Calu3 (cell line): ENCODE measurements around the gene CUL4A. TPM values are rescaled to one million over a fixed set of nuclear protein-coding genes. Genes with fewer than 3 reads are reported as not detected.

Experiments used
- BruUV-seq: library from RNA; stranded (reverse); fragments of 400-500 nt; replicated peaks from 2 replicates; lab custom pipeline; 2021; lab: Mats Ljungman, UMichigan
- CTCF ChIA-PET: fragments of 300-600 bp; sonication (Branson Sonifier 250); formaldehyde crosslinking; loops from one replicate; lab custom pipeline; 2022; ENCODE audit warnings: antibody characterized with exemption; lab: Charles Lee
- DNase-seq: peaks from one replicate; pipeline ENCODE4 v3.0.0; 2022
- H3K27ac Mint-ChIP-seq: one replicate; pipeline ENCODE4 v1.8.0; 2022; ENCODE audit warnings: mixed read lengths; ENCODE audit not compliant: unreplicated experiment
- H3K27me3 Mint-ChIP-seq: one replicate; pipeline ENCODE4 v1.8.0; 2022; ENCODE audit warnings: mixed read lengths; ENCODE audit not compliant: unreplicated experiment
- H3K36me3 Mint-ChIP-seq: one replicate; pipeline ENCODE4 v1.8.0; 2022; ENCODE audit warnings: mild to moderate bottlenecking, moderate library complexity, mixed read lengths; ENCODE audit not compliant: insufficient read depth, unreplicated experiment
- H3K4me1 Mint-ChIP-seq: one replicate; pipeline ENCODE4 v1.8.0; 2022; ENCODE audit warnings: mild to moderate bottlenecking, low read depth, mixed read lengths; ENCODE audit not compliant: unreplicated experiment
- H3K4me3 Mint-ChIP-seq: one replicate; pipeline ENCODE4 v1.8.0; 2022; ENCODE audit warnings: mild to moderate bottlenecking, low read depth, moderate library complexity, mixed read lengths; ENCODE audit not compliant: unreplicated experiment
- H3K9me3 Mint-ChIP-seq: one replicate; pipeline ENCODE4 v1.8.0; 2022; ENCODE audit warnings: low read depth, mixed read lengths; ENCODE audit not compliant: unreplicated experiment
- intact Hi-C: fragments of 100-400 bp; cut with micrococcal nuclease; formaldehyde crosslinking; loops from one replicate; pipeline ENCODE4 v1.10.0; 2022; ENCODE audit not compliant: unreplicated experiment
- total RNA-seq: library from RNA; stranded (reverse); gene quantifications from 2 replicates; pipeline ENCODE4 v1.2.3, GENCODE V29; 2022
- TF ChIP-seq, protein P1 (sequence below): fragments of 200-600 bp; IDR thresholded peaks from one replicate; pipeline ENCODE4 v1.8.0; 2022; ENCODE audit warnings: antibody characterized with exemption; ENCODE audit not compliant: unreplicated experiment

The CUL4A gene
- total RNA-seq, 1 experiment from 2014 or later = 32.1 TPM

DNA sequence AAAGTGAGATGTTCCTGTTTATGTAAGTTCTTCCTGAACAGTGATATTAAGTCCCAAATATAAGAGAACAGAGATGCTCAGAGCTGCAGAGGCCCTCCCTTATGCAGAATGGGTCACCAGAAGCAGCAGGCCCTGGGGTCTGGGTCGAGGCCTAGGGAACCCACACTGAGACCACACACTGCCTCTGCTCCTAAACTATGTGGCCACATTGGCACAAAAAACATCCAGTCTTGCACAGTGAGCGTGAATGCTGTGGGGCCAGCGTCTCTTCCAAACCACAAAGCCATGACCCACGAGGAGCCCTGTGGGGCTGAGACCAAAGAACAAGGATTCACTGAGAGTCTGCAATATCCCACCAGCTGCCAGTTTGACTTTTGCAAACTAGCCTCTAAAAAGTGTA lies 27.4 kb upstream of the CUL4A start:
- Mint-ChIP-seq H3K9me3 (no peaks in the 10 kb centered on the region), H3K27me3 (no peaks in the 10 kb centered on the region), H3K27ac (no peak overlapping the region), H3K4me3 (no peak overlapping the region), H3K4me1 (no peaks in the 10 kb centered on the region), H3K36me3 (no peaks in the 10 kb centered on the region)
- TF ChIP-seq, protein P1, sequence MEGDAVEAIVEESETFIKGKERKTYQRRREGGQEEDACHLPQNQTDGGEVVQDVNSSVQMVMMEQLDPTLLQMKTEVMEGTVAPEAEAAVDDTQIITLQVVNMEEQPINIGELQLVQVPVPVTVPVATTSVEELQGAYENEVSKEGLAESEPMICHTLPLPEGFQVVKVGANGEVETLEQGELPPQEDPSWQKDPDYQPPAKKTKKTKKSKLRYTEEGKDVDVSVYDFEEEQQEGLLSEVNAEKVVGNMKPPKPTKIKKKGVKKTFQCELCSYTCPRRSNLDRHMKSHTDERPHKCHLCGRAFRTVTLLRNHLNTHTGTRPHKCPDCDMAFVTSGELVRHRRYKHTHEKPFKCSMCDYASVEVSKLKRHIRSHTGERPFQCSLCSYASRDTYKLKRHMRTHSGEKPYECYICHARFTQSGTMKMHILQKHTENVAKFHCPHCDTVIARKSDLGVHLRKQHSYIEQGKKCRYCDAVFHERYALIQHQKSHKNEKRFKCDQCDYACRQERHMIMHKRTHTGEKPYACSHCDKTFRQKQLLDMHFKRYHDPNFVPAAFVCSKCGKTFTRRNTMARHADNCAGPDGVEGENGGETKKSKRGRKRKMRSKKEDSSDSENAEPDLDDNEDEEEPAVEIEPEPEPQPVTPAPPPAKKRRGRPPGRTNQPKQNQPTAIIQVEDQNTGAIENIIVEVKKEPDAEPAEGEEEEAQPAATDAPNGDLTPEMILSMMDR = no peak
- BruUV-seq = no TSS peak
- intact Hi-C loops = no loop called here
- no peak for DNase-seq
- CTCF ChIA-PET = no interaction called here

GRCh38 chr13:113183450-113184129 lies 25.8 kb upstream of the CUL4A start:
- H3K27ac Mint-ChIP-seq = no peak overlapping the region
- CTCF ChIA-PET = no interaction called here
- H3K36me3 Mint-ChIP-seq = no peaks in the 10 kb centered on the region
- BruUV-seq = no TSS peak
- no peaks in the 10 kb centered on the region for H3K9me3 Mint-ChIP-seq
- intact Hi-C loops = no loop called here
- H3K4me3 Mint-ChIP-seq = no peak overlapping the region
- no peak for DNase-seq
- no peaks in the 10 kb centered on the region for H3K27me3 Mint-ChIP-seq
- TF ChIP-seq, protein P1 = no peak
- no peaks in the 10 kb centered on the region for H3K4me1 Mint-ChIP-seq

DNA sequence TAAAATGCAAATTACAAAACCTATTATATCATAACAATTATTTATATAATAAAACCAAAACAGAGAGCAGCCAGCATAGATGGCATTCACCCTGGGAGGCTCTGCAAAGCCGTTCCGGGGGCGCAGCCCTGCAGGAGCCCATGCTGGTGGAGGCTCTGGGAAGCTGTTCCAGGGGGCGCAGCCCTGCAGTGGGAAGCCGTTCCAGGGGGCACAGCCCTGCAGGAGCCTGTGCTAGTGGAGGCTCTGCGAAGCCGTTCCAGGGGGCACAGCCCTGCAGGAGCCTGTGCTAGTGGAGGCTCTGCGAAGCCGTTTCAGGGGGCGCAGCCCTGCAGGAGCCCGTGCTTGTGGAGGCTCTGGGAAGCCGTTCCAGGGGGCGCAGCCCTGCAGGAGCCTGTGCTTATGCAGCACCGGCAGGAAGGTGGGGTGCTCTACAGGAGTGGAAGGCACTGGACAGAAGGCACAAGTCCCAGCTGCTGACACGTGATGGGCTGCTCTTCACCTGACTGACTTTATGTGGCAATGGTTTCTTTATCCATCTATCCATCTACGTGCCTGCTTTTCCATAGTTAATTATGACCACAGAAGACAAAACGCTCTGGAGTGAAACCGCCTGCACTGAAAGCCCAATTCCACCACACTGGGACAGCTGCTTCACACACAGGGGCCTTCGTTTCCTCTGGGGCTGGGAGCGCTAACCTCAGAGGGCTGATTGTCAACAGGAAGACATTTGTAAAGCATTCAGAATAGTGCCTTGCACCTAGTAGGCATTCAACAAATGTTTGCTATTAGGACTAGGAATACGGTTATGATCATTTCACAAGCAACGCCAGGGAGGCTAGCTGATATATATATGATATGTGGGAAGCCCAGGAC lies 24.6 kb upstream of the CUL4A start:
- TF ChIP-seq, protein P1 = no peak
- no peak overlapping the region for H3K27ac Mint-ChIP-seq
- BruUV-seq = no TSS peak
- DNase-seq = no peak
- intact Hi-C loops = no loop called here
- CTCF ChIA-PET = no interaction called here
- no peaks in the 10 kb centered on the region for H3K9me3 Mint-ChIP-seq
- no peaks in the 10 kb centered on the region for H3K4me1 Mint-ChIP-seq
- peaks cover 10% of the 10 kb centered on the region for H3K36me3 Mint-ChIP-seq
- no peak overlapping the region for H3K4me3 Mint-ChIP-seq
- no peaks in the 10 kb centered on the region for H3K27me3 Mint-ChIP-seq

DNA sequence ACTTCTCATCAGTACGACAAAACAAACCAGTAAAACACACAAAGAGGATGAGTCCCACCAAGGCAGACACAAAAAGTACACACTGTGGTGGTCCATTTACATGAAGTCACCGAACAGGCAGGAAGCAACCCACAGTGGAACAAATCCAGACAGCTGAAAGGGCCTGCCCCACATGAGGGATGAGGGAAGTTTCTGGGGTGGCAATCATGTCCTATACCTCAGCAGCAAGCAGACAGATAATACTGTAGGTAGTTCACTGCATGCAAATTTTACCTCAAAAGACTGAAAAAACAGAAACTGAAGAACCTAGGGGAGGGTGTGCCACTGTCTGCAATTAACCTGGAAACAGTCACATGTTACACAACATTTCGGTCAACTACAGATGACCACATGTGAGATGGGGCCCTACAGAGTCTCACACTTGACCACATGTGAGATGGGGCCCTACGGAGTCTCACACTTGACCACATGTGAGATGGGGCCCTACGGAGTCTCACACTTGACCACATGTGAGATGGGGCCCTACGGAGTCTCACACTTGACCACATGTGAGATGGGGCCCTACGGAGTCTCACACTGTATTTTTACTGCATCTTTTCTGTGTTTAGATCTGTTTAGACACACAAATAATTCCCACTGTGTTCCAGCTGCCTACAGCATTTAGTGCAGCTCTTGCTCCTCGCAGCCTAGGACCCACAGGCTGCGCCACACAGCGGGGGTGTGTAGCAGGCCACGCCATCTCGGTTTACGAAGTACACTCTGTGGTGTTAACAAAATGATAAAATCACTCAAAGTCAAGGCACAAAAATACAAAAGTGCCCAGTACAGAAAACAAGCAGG lies 23.1 kb upstream of the CUL4A start:
- H3K27me3 Mint-ChIP-seq = no peaks in the 10 kb centered on the region
- no peak for DNase-seq
- no peak overlapping the region for H3K27ac Mint-ChIP-seq
- no TSS peak for BruUV-seq
- H3K4me1 Mint-ChIP-seq = no peaks in the 10 kb centered on the region
- H3K9me3 Mint-ChIP-seq = no peaks in the 10 kb centered on the region
- no peak overlapping the region for H3K4me3 Mint-ChIP-seq
- CTCF ChIA-PET = no interaction called here
- TF ChIP-seq, protein P1 = no peak
- peaks cover 14% of the 10 kb centered on the region for H3K36me3 Mint-ChIP-seq
- intact Hi-C loops = no loop called here
